ENCODE data around the gene ERC2. TPM values are rescaled to one million over a fixed set of nuclear protein-coding genes. Genes with fewer than 3 reads are reported as not detected.

ERC2 gene
- total RNA-seq, 2 donors from 2014 or later = 16.1 to 22.8 TPM

- H3K27ac ChIP-seq (ENCODE audit: low read depth, low read length) = no peak overlapping the region
- Mint-ChIP-seq H3K4me3 (no peak overlapping the region), H3K27me3 (ENCODE audit: insufficient read depth) (no peaks in the 10 kb centered on the region), H3K9me3 (no peaks in the 10 kb centered on the region), H3K4me1 (peaks cover 18% of the 10 kb centered on the region), H3K36me3 (ENCODE audit: low read depth) (peaks cover 1% of the 10 kb centered on the region), H3K27ac (no peak overlapping the region)
- H3K27me3 ChIP-seq (ENCODE audit: control insufficient read depth, insufficient read depth, low read length, poor library complexity, severe bottlenecking) = no peaks in the 10 kb centered on the region
- no peak overlapping the region for H3K4me3 ChIP-seq (ENCODE audit: low read length)
- peaks cover 8% of the 10 kb centered on the region for H3K4me1 ChIP-seq (ENCODE audit: control insufficient read depth, insufficient read depth, low read length)
- DNase-seq = no peak
- H3K36me3 ChIP-seq (ENCODE audit: control insufficient read depth, insufficient read depth, low read length) = no peaks in the 10 kb centered on the region
- no peaks in the 10 kb centered on the region for H3K9me3 ChIP-seq (ENCODE audit: control insufficient read depth, low read length)
- no peak for TF ChIP-seq CTCF (conservative IDR thresholded peaks at IDR 0.05)
- WGBS, 2 experiments (ENCODE audit: insufficient coverage in 1 of 2, insufficient read length in 1 of 2) = 90 to 100% methylated on average over 1 of the region's 1 CpG
- H3K9ac ChIP-seq (ENCODE audit: extremely low read depth, low read length, poor library complexity, severe bottlenecking) = no peak overlapping the region
Measured at GRCh38 chr3:56453011-56453410, 15.3 kb downstream of the ERC2 start.

GRCh38 chr3:56452085-56452484, 16.2 kb downstream of the ERC2 start:
- Mint-ChIP-seq H3K27me3 (ENCODE audit: insufficient read depth) (no peaks in the 10 kb centered on the region), H3K27ac (no peak overlapping the region), H3K36me3 (ENCODE audit: low read depth) (peaks cover 1% of the 10 kb centered on the region), H3K9me3 (no peaks in the 10 kb centered on the region), H3K4me3 (no peak overlapping the region), H3K4me1 (peaks cover 18% of the 10 kb centered on the region)
- H3K9me3 ChIP-seq (ENCODE audit: control insufficient read depth, low read length) = no peaks in the 10 kb centered on the region
- DNase-seq = no peak
- no peak overlapping the region for H3K9ac ChIP-seq (ENCODE audit: extremely low read depth, low read length, poor library complexity, severe bottlenecking)
- no peaks in the 10 kb centered on the region for H3K36me3 ChIP-seq (ENCODE audit: control insufficient read depth, insufficient read depth, low read length)
- peaks cover 8% of the 10 kb centered on the region for H3K4me1 ChIP-seq (ENCODE audit: control insufficient read depth, insufficient read depth, low read length)
- no peak overlapping the region for H3K27ac ChIP-seq (ENCODE audit: low read depth, low read length)
- H3K27me3 ChIP-seq (ENCODE audit: control insufficient read depth, insufficient read depth, low read length, poor library complexity, severe bottlenecking) = no peaks in the 10 kb centered on the region
- no peak overlapping the region for H3K4me3 ChIP-seq (ENCODE audit: low read length)
- no peak for TF ChIP-seq CTCF (conservative IDR thresholded peaks at IDR 0.05)

GRCh38 chr3:56443372-56443771, 24.9 kb downstream of the ERC2 start:
- no peak overlapping the region for H3K27ac ChIP-seq (ENCODE audit: low read depth, low read length)
- H3K4me1 Mint-ChIP-seq = no peaks in the 10 kb centered on the region
- no peaks in the 10 kb centered on the region for H3K4me1 ChIP-seq (ENCODE audit: control insufficient read depth, insufficient read depth, low read length)

More at GRCh38 chr3:56443372-56443771, 24.9 kb downstream of the ERC2 start:
- TF ChIP-seq CTCF (conservative IDR thresholded peaks at IDR 0.05) = no peak
- H3K36me3 Mint-ChIP-seq (ENCODE audit: low read depth) = peaks cover 2% of the 10 kb centered on the region
- H3K9ac ChIP-seq (ENCODE audit: extremely low read depth, low read length, poor library complexity, severe bottlenecking) = no peak overlapping the region
- no peak overlapping the region for H3K27ac Mint-ChIP-seq
- H3K27me3 ChIP-seq (ENCODE audit: control insufficient read depth, insufficient read depth, low read length, poor library complexity, severe bottlenecking) = no peaks in the 10 kb centered on the region
- no peaks in the 10 kb centered on the region for H3K27me3 Mint-ChIP-seq (ENCODE audit: insufficient read depth)
- no peaks in the 10 kb centered on the region for H3K36me3 ChIP-seq (ENCODE audit: control insufficient read depth, insufficient read depth, low read length)
- no peak for DNase-seq
- H3K9me3 ChIP-seq (ENCODE audit: control insufficient read depth, low read length) = peaks cover 4% of the 10 kb centered on the region
- no peak overlapping the region for H3K4me3 Mint-ChIP-seq
- peaks cover 9% of the 10 kb centered on the region for H3K9me3 Mint-ChIP-seq
- WGBS, 2 experiments (ENCODE audit: insufficient coverage in 1 of 2, insufficient read length in 1 of 2) = 91 to 100% methylated on average over 1 to 3 of the region's 3 CpGs
- no peak overlapping the region for H3K4me3 ChIP-seq (ENCODE audit: low read length)
